ENCODE data around the gene PRKRA.
"Not testable (repeated sequence)": the region's sequence is repeated elsewhere in the genome, so short reads cannot be mapped to it uniquely, and the experiment has no call there.

PRKRA gene

DNA sequence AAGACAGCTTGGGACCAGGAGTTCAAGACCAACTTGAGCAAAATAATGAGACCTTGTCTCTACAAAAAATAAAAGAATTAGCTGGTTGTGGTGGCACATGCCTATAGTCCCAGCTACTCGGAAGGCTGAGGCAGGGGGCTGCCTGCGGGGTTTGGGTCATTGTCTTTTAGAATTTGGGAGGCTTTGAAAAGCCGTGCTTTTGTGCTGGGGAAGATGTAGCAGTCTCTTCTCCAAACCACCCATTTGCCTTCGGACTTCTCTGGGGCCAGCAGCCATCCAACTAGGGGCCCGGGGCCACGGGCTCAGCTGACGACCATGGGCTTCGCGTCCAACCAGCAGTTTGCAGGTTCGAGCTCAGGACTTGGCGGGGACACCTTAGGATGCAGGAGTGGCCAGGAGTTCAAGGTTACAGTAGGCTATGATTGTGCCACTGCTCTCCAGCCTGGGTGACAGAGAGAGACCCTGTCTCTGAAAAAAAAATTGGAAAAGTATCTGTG, 6.5 kb upstream of the PRKRA start:
- no peak for DNase-seq (ENCODE audit: low spot score)

DNA sequence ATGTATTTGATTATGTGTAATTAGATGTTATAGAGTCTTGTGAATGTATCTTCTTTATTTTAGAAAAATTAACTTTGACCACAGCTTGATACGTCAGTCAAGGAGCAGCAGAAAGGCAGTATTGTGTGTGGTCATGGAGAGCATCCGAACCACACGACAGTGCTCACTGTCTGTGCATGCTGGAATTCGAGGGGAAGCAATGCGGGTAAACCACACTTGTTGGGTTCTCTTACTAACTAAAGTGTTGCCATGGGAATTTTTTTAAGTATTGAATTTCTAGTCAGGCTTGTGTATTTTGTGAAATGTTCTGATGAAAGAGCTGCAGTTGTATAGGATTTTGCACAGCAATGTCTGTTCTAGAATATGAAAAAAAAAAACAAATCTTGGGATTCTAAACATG, 5.0 kb upstream of the PRKRA start:
- DNase-seq (ENCODE audit: low spot score) = no peak

DNA sequence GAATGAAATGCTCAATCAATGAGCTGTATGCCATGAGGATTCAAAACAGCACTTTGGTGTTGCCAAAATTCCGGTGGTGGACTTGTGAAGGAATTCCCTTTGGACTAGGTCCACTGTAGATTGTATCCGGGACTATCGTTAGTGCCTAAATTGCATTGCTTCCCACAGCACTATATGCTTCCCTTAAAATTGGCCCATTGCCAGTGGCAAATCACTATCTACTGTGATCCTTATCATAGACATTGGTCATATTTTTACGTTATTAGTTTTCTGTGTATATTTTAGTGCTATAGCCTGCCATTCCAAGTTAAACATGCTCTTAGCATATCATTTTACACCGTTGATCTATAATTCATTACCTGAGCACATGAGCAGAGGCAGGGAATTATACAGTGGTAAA, 1.9 kb upstream of the PRKRA start:
- no peak for DNase-seq (ENCODE audit: low spot score)

DNA sequence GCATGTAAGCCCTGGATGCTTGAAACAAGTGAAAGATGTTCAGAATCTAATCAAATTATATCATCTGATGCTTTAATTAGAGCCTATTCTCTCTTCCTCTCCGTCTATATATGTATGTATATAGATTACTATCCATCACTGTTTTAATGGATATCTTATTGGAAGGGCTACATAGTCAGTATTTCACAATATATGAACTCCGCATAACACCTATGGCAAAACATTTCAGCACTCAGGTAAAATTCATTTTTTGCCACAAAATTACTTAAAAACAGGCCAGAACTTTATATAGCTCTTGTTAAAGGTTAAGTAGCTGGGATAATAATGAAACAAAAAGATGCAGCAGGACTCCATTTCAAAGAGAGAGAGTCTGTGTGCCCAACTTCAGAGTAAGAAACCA, 1.4 kb upstream of the PRKRA start:
- DNase-seq (ENCODE audit: low spot score) = no peak

DNA sequence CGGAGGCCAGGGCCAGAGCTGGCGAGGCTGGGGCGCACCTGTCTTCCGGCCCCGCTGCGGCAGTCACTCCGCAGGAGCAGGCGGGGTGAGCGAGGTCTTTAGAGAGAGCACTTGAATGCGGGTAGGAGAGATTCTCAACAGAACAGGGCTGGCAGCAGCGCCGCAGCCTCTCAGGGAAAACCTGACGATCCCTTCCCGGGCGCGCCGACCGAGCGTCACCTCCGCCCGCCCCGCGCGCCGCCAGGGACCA, 526 bp downstream of the PRKRA start:
- no peak for DNase-seq (ENCODE audit: low spot score)

DNA sequence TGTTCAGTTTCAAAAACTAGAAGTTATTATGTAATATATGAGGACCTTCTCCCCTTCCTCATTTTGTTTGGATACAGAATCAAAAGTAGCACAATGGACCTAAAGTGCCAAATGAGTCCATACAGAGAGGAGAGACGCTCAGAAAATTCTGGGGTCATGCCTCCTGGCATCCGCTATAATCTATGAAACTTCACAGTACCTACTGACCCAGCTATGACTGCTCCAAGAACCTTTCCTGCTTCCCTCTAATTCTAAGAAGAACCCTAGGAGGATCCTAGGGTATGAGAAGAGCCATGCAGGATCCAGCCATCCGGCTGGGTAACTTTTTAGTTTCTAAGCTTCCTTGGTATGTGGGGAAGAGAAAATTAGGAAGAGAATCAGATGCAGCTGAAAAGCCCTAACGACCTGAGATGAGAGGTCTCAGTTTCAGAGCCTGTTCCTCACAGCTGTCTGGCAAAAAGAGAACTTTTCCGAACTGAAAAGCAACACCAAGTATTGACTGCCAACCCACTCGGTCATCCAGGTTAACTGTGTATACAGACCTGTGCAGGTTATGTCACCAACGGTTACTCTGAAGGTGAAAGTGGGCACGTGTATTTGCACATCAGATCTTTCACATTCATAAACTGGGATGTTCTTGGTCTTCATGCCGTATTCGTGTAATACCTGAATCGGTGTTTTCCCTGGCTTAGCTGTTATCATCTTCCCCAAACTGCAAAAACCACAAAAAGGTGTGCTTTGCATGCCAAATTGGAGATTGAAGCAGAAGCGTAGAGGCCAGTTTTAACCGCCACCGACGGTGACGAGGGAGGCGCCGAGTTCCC, 1.1 kb downstream of the PRKRA start:
- DNase-seq (ENCODE audit: low spot score) = peak; percentile 5

DNA sequence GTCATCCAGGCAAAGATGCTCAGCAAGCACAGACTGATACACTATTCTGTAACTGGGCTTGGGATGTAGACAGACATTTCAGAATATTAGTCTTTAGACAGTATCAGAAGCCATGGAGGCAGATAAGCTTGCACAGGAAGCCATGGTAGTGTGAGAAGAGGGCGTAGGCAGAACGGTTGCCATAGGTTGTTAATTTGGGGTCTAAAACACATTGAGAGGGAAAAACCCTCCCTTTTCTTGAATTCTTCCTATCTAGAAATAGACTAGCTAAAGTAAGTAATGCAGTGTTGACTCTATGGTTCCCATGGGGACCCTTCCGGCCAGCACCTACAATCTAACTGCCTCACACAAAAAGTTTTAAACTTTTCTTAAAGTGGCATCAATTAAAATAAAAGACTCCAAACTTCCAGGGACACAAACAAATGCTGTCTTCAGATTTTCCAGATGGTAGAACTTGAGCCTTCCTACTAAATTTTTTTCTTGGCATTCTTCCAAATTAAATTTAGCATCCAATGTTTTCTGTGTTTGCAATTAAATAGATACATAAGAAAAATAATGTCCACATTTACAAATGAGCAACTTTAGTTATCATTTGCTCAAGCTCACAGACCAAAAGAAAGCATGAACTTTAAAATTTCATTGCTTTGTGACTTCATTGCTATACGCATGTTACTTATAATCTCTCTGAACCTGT, 1.9 kb downstream of the PRKRA start:
- DNase-seq (ENCODE audit: low spot score) = no peak

DNA sequence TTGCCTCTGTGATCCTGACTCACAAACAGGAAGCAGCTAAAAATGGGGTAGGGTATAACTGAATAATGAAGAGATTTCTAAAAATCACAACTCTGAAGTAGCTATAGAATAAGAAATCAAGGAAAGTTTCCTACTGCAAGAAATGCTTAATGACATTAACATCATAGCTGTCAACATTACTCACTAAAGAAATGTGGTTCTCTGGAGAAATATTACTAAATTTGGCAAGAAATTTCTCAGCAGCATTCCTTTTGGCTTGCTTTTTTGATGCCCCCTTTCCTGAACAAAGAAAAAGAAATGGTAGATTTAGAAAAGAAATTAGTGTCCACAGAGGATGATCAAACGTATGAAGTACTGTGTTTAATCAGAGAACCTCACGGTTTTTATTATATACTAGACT, 9.5 kb downstream of the PRKRA start:
- DNase-seq (ENCODE audit: low spot score) = no peak

DNA sequence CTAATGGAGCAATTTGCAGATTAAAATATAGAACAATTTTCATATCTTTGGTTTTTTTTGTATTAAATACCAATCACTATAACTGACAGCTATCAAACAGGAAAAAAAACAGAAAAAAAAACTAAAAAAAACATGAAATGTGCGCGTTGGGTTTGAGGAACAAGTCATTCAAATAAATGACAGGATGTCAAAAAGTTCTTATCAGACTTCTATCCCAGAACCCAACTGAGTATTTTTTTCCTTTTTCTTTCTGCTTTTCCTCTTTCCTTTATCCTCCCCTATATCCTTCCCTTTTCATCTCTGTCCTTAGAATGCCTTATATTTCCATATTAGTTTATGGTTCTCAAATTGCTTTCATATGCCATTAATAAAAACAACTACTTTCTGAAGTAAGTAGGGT, 14.3 kb downstream of the PRKRA start:
- DNase-seq (ENCODE audit: low spot score) = no peak

DNA sequence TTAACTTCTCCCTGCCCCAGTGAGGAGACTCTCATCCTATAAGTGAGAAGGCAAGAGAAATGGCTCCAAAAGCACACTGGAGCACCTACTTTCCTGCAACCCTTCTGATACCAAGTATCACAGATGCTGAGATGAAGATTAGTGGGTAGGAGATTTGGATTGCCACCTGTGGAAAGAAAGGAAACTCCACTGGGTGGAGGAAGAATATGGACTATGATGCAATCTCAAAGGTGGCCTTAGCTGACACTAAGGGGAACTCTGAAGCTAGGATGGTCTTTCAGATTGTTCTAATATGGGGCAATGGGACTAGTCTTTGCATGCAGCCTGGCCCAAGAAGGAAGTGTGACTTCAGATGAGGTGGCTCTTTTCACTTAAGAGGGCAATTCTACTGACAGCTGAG, 21.6 kb downstream of the PRKRA start:
- no peak for DNase-seq (ENCODE audit: low spot score)

DNA sequence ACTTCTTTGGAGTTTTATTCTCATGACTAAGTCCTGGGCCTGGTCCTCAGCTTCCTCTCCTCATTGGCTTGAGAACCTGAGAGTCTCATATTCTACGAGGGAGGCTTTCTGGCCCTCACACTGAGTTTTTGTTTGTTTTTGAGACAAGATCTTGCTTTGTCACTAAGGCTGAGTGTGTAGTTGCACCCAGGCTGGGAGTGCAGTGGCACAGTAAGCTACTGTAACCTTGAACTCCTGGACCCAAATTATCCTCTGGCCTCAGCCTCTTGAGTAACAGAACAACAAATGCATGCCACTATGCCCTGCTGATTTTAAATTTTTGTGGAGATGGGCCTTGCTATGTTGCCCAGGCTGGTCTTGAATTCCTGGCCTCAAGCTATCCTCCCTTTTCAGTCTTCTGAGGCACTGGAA, 22.6 kb downstream of the PRKRA start:
- DNase-seq (ENCODE audit: low spot score) = no peak

DNA sequence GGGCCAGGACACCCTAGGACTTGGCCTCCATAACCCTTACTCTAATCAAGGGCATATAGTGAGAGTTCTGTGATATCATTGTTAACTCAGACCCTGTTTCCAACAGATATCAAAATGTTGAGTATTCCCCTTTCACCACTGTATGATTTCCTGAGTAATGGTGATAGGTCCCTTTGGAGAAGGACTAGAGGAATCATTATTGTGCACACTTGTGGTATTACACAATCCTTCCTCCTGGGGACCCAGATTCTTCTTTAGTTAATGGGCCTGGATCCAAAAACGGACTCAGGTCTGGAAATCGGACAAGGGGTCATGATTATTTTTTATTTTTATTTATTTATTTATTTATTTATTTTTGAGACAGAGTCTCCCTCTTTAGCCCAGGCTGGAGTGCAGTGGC, 23.5 kb downstream of the PRKRA start:
- no peak for DNase-seq (ENCODE audit: low spot score)

DNA sequence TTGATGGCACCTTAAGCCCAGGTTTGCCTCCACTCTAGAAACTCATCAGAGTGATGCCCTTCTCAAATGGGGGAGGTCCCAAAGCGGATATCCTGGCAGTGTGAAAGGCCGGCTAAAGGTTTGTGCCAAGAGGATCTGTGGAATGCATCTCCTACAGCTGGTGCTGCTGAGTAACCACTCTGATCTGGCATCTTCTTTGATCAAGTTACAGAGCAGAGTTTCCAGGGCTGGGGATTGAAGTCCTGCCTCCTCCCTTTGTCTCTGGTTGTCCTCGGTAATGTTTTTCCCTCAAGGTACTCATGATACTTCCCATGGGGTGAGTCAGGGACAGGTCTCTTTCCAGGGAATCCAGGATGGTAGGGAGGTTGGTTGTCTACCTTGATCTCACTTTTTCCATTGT, 24.6 kb downstream of the PRKRA start:
- no peak for DNase-seq (ENCODE audit: low spot score)

DNA sequence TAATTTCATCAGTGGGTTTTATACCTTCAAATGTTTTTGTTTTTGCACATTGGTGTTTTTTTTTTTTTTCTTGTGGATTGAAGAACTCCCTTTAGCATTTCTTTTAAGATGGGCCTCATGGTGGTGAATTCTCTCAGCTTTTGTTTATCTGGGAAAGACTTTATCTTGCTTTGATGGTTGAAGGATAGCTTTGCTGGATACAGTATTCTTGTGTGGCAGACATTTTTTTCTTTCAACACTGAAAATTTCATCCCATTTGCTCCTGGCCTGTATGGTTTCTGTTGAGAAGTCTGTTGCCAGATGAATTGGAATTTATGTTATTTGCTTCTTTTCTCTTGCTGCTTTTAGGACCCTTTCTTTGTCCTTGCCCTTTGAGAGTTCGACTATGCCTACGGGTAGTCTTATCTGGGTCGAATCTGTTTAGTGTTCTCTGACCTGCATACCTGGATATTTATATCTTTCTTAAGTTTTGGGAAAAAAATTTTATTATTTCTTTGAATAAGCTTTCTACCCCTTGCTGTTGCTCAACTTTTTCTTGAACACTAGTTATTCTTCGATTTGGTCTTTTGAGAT, 25.6 kb downstream of the PRKRA start:
- DNase-seq (ENCODE audit: low spot score) = no peak

DNA sequence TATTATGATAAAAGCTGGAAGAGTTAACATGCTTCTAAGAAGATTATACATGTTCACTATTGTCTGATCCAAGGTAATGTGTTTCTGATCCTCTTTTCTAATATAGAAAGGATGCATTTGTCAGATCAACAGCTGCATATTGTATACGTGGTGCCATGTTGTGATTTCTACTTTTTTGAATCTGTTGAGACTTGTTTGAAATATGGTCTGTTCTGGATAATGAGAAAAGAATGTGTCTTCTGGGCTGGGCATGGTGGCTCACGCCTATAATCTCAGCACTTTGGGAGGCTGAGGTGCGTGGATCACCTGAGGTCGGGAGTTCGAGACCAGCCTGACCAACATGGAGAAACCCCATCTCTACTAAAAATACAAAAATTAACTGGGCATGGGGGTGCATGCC, 27.2 kb downstream of the PRKRA start:
- not testable (repeated sequence) for DNase-seq (ENCODE audit: low spot score)

DNA sequence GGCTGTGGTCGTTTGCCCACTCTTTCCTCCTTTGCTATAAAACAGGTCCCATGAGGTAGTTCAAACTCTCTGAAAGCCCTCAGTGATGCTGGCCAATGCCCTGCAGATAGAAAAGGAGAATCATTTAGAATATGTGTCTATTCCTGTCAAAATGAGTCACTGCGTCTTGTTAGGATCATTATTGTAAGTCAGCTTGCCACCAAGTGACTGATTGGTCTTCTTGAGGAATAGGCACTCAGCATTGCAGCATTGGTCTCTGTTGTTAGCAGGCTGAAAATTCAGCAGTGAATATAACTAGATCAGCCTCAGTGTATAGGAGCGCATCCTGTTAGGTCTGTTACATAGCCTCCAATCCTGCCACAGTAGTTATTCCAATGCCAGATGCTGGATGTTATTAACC, 28.9 kb downstream of the PRKRA start:
- DNase-seq (ENCODE audit: low spot score) = no peak

DNA sequence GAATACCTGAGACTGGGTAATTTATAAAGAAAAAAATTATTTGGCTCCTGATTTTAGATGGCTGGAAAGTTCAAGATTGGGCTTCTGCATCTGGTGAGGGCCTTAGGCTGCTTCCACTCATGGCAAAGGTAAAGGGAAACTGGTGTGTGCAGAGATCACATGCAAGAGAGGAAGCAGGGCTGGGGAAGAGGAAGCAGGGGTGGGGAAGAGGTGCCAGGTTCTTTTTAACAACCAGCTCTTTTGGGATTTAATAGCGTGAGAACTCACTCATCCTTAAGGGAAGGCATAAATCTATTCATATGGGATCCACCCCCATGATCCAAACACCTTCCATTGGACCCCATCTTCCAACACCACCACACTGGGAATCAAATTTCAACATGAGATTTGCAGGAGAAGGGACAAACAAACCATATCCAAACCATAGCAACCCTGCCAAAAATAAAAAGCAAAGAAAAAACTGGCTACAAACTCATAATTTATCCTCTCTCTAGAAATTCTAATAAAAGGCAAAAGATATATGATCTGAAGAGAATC, 30.4 kb downstream of the PRKRA start:
- no peak for DNase-seq (ENCODE audit: low spot score)

DNA sequence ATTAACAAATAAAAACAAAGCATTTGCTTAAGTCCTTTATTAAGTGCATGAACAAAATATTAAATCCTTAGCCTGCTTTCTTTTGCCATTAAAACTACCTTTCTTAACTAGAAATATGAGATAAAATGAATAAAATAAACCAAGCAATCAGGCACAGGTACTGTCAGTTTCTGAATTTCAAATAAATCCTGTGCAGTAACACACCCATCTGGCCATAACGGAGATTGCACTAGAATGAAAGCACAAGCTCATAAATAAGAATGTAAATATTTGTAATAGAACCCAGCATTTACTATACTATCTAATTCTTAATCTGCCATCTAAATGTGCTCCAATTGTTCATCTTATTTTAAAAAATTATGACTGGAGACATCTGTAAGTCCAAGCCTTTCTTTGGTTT, 31.9 kb downstream of the PRKRA start:
- no peak for DNase-seq (ENCODE audit: low spot score)

DNA sequence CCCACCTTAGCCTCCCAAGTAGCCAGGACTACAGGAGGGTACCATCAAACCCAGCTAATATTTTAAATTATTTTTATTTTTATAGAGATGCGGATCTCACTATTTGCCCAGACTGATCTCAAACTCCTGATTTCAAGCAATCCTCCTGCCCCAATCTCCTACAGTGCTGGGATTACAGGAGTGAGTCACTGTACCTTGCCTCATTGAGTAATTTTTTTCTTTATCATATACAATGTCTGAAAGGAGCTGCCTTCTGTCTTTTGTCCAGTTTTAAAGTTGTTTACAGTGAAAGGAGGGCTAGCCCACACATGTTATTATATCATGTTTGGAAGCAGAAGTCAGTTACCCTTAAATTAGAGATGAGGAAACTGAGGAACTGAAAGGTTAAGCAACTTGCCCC, 32.5 kb downstream of the PRKRA start:
- no peak for DNase-seq (ENCODE audit: low spot score)

DNA sequence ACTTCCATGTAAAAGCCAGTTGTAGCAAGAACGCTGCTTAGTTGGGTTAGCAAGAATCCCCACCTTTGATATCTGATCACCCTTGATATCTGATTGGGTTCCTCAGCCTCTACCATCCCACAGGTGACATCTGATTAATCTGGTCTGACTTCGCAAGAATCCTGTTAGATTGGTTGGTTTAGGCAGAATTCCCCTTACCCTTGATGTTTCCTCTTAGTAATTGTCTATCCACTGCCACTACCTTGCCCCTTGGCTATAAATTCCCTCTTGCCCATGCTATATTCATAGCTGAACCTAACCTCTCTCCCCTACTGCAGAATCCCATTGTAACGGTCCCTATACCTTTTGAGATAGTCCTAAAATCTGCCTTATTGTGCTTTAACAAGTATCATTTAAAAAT, 33.1 kb downstream of the PRKRA start:
- DNase-seq (ENCODE audit: low spot score) = no peak

DNA sequence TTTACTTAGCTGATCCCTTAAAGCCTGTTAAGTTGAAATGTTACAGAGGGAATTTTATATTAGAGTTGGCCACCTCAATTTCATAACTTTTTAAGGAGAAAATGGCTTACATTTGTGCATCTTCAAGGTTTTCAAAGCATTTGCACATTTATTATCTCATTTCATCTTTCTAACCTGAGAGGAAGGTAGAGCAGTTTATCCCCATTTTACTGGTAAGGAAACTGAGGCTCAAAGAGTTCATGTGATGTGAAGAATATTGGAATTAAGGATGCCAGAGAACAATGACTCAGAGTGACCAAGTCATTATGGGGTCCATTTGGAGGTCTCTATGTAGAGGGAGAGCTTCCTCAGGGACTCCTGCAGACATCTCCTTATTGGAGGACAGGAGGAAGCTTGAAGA, 35.0 kb downstream of the PRKRA start:
- DNase-seq (ENCODE audit: low spot score) = no peak

DNA sequence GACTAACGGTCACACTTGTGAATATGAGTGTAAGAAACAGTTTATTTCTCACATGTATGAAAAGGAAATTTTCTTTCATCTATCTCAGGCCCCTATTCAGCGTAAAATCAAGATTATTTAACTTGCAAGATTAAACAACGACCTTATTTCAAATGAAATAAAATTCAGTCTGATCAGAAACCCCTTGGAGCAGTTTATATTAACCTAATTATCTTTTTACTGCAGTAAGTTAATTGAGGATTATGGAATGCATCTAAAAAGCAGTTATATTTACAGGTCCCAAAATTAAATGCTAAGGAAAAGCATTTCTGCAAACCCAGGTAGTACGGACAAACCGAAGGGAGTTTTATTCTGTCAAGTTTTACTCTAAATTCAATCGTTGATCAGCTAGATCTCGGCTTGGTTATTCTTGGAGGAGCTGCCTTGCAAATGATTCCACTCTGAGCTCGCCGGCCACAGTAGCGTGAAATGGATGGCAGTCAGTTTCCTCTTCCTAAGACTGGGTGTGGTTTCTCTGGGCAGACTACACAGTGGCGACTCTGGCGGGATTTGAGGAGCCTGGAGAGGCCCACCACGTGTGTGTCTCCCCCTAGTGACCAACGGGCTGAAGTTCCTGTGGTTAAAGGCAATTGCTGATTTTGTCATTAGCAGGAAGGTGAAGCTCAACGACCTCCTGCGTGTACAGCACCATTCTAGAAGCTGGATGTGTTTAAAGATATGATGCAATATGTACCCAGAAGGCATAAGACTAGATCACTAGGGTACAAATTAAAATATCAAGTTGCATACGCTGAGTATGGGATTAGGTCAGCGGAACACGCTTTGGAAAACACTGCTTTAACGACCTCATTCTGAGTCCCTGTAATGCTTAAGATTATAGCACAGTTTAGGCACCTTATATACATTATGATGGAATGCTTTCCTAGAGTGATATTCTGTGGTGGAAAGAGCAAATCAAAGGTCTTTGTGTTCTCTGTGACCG, 36.4 kb downstream of the PRKRA start:
- peak; percentile 92 for DNase-seq (ENCODE audit: low spot score)
